Activated T-helper 1 cell treated with anti-CD3 and anti-CD28 coated beads, Interleukin-12 subunit alpha, Interleukin-12 subunit beta, Interleukin-2, Interleukin-4 antibody, amounts not matched to agents 30 ng/mL and 10 ng/mL and 1 ng/mL, durations not matched to agents 14 hours and 24 hours and 36 hours (primary cell): ENCODE measurements around the gene SYTL1. TPM values are rescaled to one million over a fixed set of nuclear protein-coding genes. Genes with fewer than 3 reads are reported as not detected.

Experiments used
- DNase-seq: peaks from one replicate; pipeline ENCODE4 v3.0.0; 2021; ENCODE audit warnings: low spot score
- H3K27ac Mint-ChIP-seq: one replicate; pipeline ENCODE4 v1.8.0; 2021; ENCODE audit warnings: mild to moderate bottlenecking, mixed read lengths
- H3K27me3 Mint-ChIP-seq: one replicate; pipeline ENCODE4 v1.8.0; 2022; ENCODE audit warnings: mild to moderate bottlenecking, moderate library complexity, mixed read lengths; ENCODE audit not compliant: insufficient read depth
- H3K36me3 Mint-ChIP-seq: one replicate; pipeline ENCODE4 v1.8.0; 2021; ENCODE audit warnings: low read depth, mixed read lengths
- H3K4me1 Mint-ChIP-seq: one replicate; pipeline ENCODE4 v1.8.0; 2021; ENCODE audit warnings: low read depth, mixed read lengths
- H3K4me3 Mint-ChIP-seq: one replicate; pipeline ENCODE4 v1.8.0; 2021; ENCODE audit warnings: mild to moderate bottlenecking, moderate library complexity, mixed read lengths
- H3K9me3 Mint-ChIP-seq: one replicate; pipeline ENCODE4 v1.8.0; 2021; ENCODE audit warnings: mixed read lengths
- intact Hi-C: fragments of 100-400 bp; cut with micrococcal nuclease; formaldehyde crosslinking; loops from one replicate; pipeline ENCODE4 v1.15.1; 2024
- total RNA-seq: library from RNA; stranded (reverse); gene quantifications from 2 replicates; pipeline ENCODE4 v1.2.3, GENCODE V29; 2022

SYTL1 gene
- total RNA-seq, 1 donor from 2014 or later = 26.3 TPM

DNA sequence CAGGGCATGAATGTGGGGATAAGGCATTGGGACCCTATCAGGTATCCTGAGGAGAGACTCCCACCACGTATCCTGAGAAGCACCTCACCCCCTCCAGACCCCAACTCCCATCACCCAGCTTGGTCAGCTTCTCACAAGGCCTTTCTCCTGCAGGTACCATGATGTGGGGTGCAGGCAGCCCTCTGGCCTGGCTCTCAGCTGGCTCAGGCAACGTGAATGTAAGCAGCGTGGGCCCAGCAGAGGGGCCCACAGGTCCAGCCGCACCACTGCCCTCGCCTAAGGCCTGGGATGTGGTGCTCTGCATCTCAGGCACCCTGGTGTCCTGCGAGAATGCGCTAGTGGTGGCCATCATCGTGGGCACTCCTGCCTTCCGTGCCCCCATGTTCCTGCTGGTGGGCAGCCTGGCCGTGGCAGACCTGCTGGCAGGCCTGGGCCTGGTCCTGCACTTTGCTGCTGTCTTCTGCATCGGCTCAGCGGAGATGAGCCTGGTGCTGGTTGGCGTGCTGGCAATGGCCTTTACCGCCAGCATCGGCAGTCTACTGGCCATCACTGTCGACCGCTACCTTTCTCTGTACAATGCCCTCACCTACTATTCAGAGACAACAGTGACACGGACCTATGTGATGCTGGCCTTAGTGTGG is 51.9 kb downstream of the SYTL1 start:
- Mint-ChIP-seq H3K27me3 (peaks cover 9% of the 10 kb centered on the region), H3K36me3 (no peaks in the 10 kb centered on the region), H3K4me1 (peaks cover 8% of the 10 kb centered on the region), H3K4me3 (peak overlapping the region; percentile 82), H3K9me3 (no peaks in the 10 kb centered on the region), H3K27ac (no peak overlapping the region)
- DNase-seq = no peak
- intact Hi-C loops = loop anchor here (10.0 kb wide), 1 partner anchor 279 kb away; no protein-coding TSS in a partner anchor

- Mint-ChIP-seq H3K36me3 (no peaks in the 10 kb centered on the region), H3K27ac (no peak overlapping the region), H3K9me3 (no peaks in the 10 kb centered on the region), H3K4me3 (peak overlapping the region; percentile 65), H3K27me3 (peaks cover 9% of the 10 kb centered on the region), H3K4me1 (peaks cover 8% of the 10 kb centered on the region)
- intact Hi-C loops = loop anchor here (10.0 kb wide), 1 partner anchor 279 kb away; no protein-coding TSS in a partner anchor
- DNase-seq = no peak
Measured at GRCh38 chr1:27394282-27394658, 52.4 kb downstream of the SYTL1 start.

GRCh38 chr1:27394925-27395324 is 53.1 kb downstream of the SYTL1 start:
- intact Hi-C loops = loop anchor here (1.0 to 10.0 kb wide), 4 partner anchors 38 to 280 kb away; no protein-coding TSS in a partner anchor
- H3K27ac Mint-ChIP-seq = no peak overlapping the region
- peaks cover 8% of the 10 kb centered on the region for H3K4me1 Mint-ChIP-seq
- DNase-seq = no peak
- no peaks in the 10 kb centered on the region for H3K36me3 Mint-ChIP-seq
- no peaks in the 10 kb centered on the region for H3K9me3 Mint-ChIP-seq
- peak overlapping the region; percentile 11 for H3K4me3 Mint-ChIP-seq
- peaks cover 7% of the 10 kb centered on the region for H3K27me3 Mint-ChIP-seq

GRCh38 chr1:27395441-27396195 is 53.8 kb downstream of the SYTL1 start:
- Mint-ChIP-seq H3K9me3 (no peaks in the 10 kb centered on the region), H3K36me3 (no peaks in the 10 kb centered on the region), H3K27me3 (peaks cover 5% of the 10 kb centered on the region), H3K4me1 (peaks cover 8% of the 10 kb centered on the region), H3K4me3 (no peak overlapping the region), H3K27ac (no peak overlapping the region)
- intact Hi-C loops = loop anchor here (1.0 to 10.0 kb wide), 4 partner anchors 38 to 281 kb away; no protein-coding TSS in a partner anchor
- DNase-seq = peak; percentile 74

GRCh38 chr1:27397110-27397509 is 55.3 kb downstream of the SYTL1 start:
- no peaks in the 10 kb centered on the region for H3K36me3 Mint-ChIP-seq
- H3K4me3 Mint-ChIP-seq = no peak overlapping the region
- no peak overlapping the region for H3K27ac Mint-ChIP-seq
- H3K27me3 Mint-ChIP-seq = peaks cover 3% of the 10 kb centered on the region
- intact Hi-C loops = loop anchor here (10.0 kb wide), 1 partner anchor 282 kb away; no protein-coding TSS in a partner anchor
- DNase-seq = no peak
- H3K9me3 Mint-ChIP-seq = no peaks in the 10 kb centered on the region
- H3K4me1 Mint-ChIP-seq = peaks cover 3% of the 10 kb centered on the region

GRCh38 chr1:27397749-27398148 is 55.9 kb downstream of the SYTL1 start:
- Mint-ChIP-seq H3K9me3 (no peaks in the 10 kb centered on the region), H3K4me3 (no peak overlapping the region), H3K36me3 (no peaks in the 10 kb centered on the region), H3K27ac (no peak overlapping the region), H3K27me3 (peaks cover 2% of the 10 kb centered on the region), H3K4me1 (no peaks in the 10 kb centered on the region)
- intact Hi-C loops = loop anchor here (10.0 kb wide), 1 partner anchor 283 kb away; no protein-coding TSS in a partner anchor
- no peak for DNase-seq

DNA sequence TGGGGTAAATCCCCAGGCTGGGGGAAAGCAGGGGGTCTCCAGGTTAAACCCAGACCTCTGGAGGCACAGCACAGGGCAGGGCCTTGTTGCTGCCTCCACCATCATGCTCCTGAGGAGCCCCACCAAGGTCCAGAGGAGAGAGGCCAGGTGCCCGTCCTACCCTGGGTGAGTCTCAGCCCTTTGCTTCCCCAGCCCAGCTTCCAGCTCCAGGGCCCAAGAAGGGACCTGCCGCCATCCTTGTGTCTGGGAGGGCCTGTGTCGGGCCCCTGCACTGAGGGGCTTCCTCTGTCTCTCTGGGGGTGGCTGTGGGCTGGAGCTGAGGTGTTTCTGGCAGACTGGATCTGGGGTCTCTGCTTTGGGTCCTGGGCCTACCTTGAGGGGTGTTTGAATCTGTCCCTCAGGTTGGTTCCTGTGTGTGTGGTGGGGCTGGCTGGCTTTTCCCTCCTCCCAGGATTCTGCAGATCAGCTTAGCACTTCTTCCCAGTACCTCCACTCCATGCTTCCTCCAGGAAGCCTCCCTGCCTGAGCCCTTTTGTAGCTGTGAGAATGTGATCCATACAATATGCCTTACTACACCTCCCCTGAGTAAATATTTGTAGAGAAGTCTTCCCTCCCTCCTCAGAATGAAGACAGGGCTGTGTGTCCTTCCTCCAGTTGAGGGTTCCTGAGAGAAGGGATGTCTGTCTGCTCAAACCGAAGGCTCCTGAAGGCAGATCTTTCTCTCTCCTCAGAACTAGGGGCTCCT is 56.8 kb downstream of the SYTL1 start:
- intact Hi-C loops = loop anchor here (10.0 kb wide), 1 partner anchor 284 kb away; no protein-coding TSS in a partner anchor
- DNase-seq = no peak

GRCh38 chr1:27399251-27400025 is 57.6 kb downstream of the SYTL1 start:
- intact Hi-C loops = loop anchor here (10.0 kb wide), 1 partner anchor 285 kb away; no protein-coding TSS in a partner anchor
- peaks cover 6% of the 10 kb centered on the region for H3K36me3 Mint-ChIP-seq
- H3K4me1 Mint-ChIP-seq = peaks cover 6% of the 10 kb centered on the region

More for the DNA sequence above, 56.8 kb downstream of the SYTL1 start:
- Mint-ChIP-seq H3K27me3 (no peaks in the 10 kb centered on the region), H3K4me1 (no peaks in the 10 kb centered on the region), H3K9me3 (no peaks in the 10 kb centered on the region), H3K4me3 (no peak overlapping the region), H3K36me3 (no peaks in the 10 kb centered on the region), H3K27ac (peak overlapping the region; percentile 43)

GRCh38 chr1:27400082-27400962 is 58.5 kb downstream of the SYTL1 start:
- Mint-ChIP-seq H3K4me1 (peaks cover 6% of the 10 kb centered on the region), H3K36me3 (peaks cover 7% of the 10 kb centered on the region), H3K4me3 (no peak overlapping the region), H3K27ac (no peak overlapping the region), H3K27me3 (no peaks in the 10 kb centered on the region), H3K9me3 (no peaks in the 10 kb centered on the region)
- no peak for DNase-seq
- intact Hi-C loops = no loop called here

More at GRCh38 chr1:27399251-27400025, 57.6 kb downstream of the SYTL1 start:
- H3K27ac Mint-ChIP-seq = no peak overlapping the region
- no peaks in the 10 kb centered on the region for H3K9me3 Mint-ChIP-seq
- DNase-seq = no peak
- no peak overlapping the region for H3K4me3 Mint-ChIP-seq
- H3K27me3 Mint-ChIP-seq = no peaks in the 10 kb centered on the region

GRCh38 chr1:27400963-27401341 is 59.1 kb downstream of the SYTL1 start:
- no peak overlapping the region for H3K27ac Mint-ChIP-seq

DNA sequence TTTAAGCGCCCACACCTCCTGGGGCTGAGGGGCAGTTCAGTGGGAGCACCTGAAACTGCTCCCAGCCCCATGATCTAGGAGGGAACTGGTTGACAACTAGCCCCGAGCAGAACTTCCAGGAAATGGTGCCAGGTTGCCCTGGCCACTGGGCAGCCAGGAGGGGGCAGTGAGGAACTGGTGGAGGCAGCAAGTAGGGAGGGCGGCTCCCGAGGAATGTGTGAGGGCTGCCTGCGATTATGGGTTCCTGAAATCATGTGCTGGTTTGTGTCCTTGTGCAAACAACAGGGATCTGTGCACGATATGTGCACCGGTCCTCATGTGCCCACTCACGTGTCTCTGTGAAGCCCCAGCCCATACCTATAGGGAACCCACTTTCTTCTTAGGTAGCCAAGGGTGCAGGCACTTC is 60.5 kb downstream of the SYTL1 start:
- Mint-ChIP-seq H3K4me1 (peaks cover 6% of the 10 kb centered on the region), H3K36me3 (peaks cover 11% of the 10 kb centered on the region), H3K27me3 (no peaks in the 10 kb centered on the region), H3K27ac (no peak overlapping the region), H3K9me3 (no peaks in the 10 kb centered on the region), H3K4me3 (no peak overlapping the region)
- intact Hi-C loops = no loop called here
- DNase-seq = no peak

More at GRCh38 chr1:27400963-27401341, 59.1 kb downstream of the SYTL1 start:
- Mint-ChIP-seq H3K4me3 (no peak overlapping the region), H3K36me3 (peaks cover 7% of the 10 kb centered on the region), H3K4me1 (peaks cover 6% of the 10 kb centered on the region), H3K9me3 (no peaks in the 10 kb centered on the region), H3K27me3 (no peaks in the 10 kb centered on the region)
- intact Hi-C loops = no loop called here
- no peak for DNase-seq
